GM19351 (cell line): Measurements from ENCODE around the gene ZNF750.

Experiments used
- ATAC-seq: cut with Tn5 transposase; IDR thresholded peaks from one replicate; pipeline ENCODE4 v1.9.1; 2021; ENCODE audit warnings: mild to moderate bottlenecking, moderate library complexity; ENCODE audit not compliant: unreplicated experiment

ZNF750 gene

DNA sequence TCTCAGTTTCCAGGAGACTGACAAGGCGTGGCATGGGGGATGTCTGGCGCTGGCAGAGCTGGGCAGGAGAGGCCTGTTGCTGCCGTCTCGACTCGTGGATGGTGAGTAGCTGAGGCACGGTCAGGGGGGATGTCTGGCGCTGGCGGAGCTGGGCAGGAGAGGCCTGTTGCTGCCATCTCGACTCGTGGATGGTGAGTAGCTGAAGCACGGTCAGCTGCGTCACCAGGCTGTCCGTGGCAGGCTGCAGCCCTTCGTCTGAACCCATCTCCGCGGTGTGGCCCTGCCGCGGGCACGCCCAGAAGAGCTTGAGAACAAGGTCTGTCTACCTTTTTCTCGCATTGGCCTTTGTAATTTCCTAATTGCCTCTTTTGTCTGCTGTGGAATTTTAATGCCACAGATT, 25.0 kb downstream of the ZNF750 start:
- no peak for ATAC-seq

DNA sequence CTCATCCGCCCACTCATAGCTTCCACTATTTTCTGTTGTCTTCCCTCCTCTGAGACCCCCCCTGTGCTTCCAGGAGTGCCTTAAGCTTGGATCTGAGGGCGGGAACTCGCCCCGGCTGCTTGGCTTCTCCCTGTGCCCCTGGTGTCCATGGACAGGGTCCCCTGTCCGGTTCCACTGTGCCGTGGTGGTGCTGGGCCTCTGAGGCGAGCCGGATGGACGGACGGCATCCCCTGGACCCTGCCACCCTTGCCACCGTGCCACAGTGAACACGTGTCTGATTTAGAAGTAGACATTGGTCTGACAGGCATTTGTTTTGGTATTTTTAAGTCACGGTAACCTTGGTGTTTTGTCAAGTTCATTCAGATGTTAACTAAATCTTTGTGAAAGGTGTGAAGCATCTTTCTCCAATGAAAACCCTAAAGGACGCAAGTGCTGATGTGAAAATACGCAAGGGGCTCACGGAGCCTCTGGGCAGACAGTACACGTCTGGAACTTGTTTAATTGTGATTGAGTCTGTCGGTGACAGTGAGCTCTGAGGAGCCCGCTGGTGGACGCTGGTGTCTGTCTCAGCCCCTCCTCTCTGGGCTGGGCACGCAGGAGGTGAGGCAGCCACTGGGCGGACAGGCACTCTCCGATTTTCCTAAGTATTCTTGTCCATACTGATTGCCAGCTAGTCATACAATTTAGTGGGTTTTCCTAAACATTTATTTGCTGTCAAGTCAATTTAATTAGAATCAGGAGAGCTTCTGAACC, 26.3 kb downstream of the ZNF750 start:
- no peak for ATAC-seq

DNA sequence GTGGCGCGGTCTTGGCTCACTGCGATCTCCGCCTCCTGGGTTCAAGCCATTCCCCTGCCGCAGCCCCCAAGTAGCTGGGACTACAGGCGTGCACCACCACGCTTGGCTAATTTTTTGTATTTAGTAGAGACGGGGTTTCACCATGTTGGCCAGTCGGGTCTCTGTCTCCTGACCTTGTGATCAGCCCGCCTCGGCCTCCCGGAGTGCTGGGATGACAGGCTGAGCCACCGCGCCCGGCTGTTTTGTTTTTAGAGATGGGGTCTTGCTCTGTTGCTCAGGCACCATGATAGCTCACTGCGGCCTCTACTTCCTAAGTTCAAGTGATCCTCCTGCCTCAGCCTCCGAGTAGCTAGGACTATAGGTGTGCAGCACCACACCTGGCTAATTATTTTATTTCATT, 27.2 kb downstream of the ZNF750 start:
- ATAC-seq = no peak

DNA sequence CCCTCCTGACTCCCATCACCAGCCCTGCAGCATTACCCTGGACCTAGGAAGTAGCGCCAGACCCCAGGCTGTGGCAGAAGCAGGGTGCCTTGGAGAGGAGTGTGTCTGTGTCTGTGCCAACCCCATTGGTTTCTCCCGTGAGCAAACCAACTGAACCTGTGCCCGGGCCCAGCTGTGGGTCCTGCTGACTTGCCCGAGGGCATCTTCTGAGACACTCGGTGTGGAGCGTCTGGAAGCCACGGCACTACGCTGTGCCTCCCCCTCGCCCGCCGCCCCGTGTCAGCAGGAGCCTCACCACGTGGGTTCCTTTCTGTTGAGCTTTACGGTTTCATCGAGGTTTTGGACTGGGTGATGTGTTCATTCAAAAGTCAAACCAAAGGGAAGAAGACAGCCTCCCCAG, 27.8 kb downstream of the ZNF750 start:
- no peak for ATAC-seq

DNA sequence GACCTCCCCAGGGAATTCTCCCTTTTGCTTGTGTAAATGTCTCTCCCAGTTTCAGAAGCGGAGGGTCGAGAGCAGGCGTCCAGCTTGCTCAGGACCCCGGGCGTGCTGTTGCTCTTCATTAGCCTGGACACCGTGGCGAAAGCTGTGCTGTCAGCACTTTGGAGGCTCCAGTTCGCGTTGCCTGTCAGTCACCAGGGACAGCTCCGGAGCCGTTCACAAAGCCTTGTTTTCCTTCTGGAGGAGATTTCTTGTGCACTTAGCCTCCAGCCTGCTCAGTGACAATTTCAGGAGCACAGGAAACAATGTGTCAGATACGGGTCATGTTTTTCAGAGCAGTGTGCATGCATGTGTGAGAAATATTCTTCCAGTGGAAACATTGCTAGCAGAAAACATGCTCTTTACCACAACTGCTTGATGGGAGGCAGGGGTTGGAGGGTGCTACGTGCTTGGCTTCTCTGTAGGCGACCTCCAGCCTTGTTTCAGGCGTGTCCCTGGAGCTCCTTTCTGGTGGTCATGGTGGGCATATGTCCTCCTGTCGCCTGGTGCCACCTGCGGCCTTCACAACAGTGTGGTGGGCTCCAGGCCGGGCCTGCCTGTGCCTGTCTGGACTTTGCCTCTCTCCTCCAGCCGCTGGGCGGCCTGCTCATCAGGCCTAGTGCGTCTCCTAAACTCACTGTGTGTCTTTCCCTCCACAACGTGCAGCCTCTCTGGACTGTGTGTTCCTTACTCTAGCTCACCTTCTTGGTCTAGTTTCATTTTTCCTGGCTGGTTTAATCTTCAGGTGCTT, 29.0 kb downstream of the ZNF750 start:
- no peak for ATAC-seq

DNA sequence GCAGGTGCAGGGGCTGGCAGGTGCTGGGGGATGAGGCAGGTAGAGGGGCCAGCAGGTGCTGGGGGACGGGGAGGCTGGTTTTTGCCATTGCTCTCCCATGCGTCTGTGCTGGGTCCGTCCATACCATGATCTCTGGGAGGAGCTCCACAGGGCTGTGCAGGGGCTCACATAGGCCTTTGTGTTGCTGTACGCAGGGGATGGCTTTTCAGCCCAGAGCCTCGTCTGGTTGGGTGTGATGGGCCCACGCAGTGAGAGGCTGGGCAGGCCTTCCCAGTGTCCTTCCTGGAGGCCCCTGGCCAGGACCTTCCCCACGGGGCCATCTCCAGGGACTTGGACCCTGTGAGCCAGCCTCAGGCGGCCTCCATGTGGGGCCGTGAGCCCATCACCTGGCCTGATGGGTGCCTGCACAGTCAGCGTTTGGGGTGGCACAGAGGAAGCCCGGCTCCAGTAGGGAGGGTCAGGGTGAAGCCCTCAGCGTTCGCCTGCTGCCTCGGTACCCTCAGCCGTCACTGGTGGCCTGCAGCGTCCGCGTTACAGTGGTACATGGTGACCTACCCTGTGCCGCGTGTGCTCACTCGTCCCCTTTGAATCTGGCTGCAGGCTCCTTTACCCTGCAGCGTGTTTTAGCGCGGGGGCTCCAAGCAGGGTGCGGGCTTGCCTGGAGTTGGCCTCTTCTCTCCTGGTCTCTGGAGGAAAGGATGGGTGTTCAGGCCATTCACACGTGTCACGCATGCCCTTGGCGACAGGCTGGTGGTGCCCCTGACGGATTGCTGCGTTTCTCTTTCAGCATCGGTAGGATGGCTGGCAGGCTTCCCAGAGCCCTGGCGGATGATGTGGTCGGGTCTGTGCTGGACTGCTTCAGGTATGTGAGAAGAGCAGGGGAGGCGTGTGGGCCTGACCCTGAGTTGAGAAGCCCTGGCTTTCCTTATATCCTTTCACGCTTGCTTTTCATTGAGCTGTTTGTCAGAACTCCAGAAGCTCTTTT, 30.6 kb downstream of the ZNF750 start:
- ATAC-seq = no peak

DNA sequence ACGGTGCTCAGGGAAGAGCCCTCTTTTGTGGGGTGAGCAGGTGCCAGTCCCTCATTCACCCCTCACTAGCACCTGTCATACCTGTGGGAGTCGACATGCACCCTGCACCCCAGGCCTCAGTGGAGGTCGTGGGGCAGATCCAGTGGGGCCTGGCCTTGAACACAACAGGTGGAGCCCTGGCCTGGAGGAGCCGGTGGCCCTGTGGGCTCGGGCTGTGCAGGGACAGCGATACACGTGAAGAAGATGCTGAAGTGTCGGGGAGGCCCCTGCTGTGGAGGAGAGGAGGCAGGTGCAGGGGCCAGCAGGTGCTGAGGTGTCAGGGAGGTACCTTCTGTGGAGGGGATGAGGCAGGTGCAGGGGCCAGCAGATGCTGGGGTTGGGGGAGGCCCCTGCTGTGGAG, 31.8 kb downstream of the ZNF750 start:
- no peak for ATAC-seq

DNA sequence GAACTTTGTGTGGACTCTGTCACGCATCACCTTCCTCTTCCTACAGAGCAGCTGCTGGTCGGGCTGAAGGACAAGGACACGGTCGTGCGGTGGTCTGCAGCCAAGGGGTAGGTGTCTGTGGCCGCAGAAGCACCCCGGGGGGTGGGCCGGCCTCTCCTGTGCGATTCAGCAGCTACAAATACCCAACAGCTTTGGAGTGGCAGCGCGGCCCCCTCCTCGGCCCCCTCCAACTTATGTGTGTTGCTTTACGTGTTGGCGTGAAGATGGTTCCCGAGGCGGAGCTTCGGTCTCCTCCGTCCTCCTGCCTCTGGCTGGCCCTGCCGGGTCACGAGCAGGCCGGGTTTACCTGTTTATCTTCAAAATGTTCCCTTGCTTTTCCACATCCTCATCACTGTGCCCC, 32.3 kb downstream of the ZNF750 start:
- no peak for ATAC-seq

DNA sequence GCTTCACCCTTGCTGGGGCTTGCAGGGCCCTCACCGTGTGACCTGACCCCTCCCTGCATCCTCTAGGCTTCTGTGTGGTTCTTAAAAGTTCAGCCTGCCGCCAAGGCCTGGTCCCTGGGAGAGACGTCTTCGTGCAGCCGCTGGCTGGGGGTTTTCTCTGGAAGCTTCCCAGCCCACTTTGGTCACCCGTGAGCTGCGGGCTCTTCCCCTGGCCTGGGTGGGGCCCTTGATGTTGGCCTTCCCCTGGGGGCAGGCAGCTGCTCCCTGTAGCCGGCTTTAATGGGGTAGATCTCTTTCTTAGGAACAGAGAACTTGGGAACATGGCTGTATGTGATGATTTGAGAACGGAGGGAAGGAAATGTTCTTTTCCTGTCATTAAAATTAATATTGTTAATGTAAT, 32.7 kb downstream of the ZNF750 start:
- no peak for ATAC-seq

DNA sequence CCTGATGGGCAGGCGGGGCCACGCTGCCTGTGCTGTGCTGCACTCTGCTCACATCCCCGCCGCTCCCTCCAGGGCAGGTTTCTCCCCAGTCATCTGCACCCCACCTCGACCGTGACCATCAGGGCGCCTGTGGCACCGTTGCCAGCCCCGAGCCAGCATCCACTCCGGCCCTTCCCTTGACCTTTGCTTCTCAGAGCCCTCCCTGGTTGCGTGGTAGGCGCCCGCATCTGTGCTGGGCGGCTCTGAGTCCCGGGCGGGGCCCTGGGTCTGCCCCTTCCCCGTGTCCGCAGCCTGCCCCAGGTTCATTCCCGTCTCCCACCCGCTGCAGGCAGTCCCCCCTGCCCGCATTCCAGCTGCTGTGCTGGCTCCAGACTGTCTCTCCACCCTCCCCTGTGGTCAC, 33.2 kb downstream of the ZNF750 start:
- ATAC-seq = no peak

DNA sequence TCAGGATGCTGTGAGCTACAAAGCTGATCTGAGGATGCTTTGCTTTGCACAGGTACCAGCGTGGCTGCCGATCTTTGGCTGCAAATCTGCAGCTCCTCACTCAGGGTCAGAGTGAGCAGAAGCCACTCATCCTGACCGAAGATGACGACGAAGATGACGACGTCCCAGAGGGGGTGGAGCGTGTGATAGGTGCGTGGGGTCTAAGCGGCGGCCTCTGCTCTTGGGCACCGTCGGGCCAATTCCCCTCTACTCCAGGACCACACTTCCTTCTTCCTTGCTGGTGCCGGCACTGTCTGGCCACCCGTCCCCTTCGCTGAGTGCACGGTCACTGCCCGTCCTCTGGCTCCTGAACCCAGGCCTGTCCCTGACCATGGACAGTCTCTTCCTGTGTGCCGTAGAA, 34.0 kb downstream of the ZNF750 start:
- ATAC-seq = no peak

DNA sequence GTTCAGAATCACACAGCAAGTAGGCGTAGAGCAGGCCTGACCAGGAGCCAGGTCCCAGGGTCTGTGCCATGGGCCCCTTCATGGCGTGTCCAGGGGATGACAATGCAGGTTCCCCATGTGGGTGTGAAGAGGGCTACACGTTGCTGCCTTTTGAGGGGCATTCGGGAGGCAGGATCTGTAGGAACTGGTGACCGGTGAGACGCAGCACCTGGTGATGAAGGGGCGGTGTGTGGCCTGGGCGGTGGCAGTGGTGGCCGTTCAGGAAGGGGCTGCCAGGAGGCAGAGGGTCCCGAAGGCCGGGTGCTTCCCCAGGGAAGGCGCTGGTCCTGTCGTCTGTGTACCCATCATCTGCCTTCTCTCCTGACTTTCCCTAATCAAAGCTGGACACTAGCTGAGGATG, 34.6 kb downstream of the ZNF750 start:
- ATAC-seq = no peak

DNA sequence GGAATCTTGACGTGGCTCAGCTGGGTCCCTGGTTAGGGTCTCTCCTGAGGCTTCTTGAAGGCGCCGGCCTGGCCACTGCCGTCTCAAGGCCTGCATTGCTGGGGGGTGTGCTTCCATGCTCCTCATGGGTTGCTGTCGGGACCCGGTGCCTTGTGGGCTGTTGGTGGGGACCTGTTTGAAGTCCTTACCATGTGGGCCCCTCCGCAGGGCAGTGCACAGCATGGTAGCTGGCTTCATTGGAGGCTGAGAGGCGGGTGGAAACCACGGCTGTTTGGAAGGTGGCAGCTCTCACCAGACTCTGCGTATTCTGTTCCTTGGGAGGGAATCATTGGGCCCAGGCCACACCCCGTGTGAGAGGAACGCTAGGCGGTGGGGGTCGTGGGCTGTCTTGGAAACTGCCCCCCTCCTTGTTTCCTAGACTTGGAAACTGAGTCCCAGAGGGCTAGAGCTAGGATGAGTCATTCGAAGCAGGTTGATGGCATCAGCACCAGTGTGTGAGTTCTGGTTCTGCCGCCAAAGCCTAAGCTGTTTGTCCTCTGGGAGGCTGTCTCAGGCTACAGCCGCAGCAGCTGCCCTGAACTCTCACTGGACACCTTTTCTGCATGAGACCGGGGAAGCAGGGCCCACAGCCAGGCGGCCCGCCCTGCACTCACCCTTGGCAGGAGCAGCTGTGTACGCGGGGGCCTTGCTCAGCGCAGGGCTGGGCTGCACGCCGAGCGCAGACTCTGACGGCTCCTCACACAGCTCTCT, 35.2 kb downstream of the ZNF750 start:
- no peak for ATAC-seq

DNA sequence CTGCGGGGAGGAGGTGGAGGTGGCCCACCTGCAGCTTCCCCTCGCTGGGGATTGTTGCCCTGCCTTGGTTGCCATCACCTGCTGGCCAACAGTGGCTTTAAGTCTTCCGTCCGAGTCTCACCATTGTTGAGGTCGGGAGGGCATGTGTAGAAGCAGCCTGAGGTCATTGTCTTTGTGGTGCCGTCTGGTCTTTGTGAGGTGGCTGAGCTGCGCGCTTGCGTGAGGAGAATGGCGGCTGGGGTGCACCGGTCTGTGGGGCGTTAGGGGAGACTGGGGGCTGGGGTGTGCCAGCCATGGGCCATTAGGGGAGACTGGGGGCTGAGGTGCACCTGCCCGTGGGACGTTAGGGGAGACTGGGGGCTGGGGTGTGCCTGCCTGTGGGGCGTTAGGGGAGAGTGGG, 36.2 kb downstream of the ZNF750 start:
- ATAC-seq = no peak

DNA sequence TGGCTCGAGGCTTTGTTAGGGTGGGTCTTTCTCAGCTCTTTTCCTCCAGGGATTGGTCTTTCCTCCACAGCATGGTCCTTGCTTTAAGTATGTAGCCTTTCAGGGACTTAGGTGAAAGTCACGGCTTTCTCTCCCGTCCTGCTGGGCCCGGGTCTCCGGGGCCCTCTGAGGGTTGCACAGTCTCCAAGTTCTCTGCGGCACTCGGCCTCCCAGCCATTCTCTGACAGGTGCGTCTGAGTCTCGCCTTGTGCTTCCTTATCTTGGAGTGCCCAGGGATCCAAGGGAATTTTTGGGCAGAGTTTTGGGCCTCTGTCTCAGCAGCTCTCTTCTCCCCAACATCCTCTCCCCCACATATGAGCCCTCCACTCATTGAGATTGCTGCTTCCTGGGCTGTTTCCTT, 36.6 kb downstream of the ZNF750 start:
- ATAC-seq = no peak

DNA sequence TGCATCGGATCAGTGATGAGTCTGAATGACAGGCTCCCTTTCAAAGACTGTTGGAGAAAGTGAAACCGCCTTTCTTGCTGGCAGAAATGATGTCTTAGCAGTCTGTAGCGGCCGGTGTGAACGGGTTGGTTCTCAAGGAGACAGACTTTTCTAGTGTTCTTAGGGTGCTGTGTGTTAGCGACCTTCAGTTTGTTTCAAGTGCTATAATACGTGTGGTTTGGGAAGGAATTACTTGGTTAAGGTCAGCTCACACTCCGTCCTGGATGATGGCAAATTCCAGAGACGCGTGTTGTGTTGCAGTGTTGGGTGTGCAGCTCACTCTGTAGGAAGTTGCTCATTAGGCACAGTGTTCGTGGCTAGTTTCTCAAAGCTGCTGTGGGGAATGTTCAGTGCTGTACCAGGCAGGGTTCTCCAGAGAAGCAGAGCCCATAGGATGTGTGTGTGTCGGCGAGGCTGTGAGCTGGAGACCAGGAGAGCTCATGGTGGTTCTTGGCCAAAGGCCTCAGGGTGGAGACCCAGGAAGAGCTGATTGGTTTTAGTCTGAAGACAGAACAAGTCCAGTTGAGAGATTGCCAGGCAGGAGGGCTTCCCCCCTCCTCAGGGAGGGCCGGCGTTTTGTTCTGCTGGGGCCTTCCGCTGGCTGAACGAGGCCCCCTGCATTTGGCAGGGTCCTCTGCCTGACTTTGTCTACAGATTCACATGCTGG, 37.6 kb downstream of the ZNF750 start:
- ATAC-seq = no peak

DNA sequence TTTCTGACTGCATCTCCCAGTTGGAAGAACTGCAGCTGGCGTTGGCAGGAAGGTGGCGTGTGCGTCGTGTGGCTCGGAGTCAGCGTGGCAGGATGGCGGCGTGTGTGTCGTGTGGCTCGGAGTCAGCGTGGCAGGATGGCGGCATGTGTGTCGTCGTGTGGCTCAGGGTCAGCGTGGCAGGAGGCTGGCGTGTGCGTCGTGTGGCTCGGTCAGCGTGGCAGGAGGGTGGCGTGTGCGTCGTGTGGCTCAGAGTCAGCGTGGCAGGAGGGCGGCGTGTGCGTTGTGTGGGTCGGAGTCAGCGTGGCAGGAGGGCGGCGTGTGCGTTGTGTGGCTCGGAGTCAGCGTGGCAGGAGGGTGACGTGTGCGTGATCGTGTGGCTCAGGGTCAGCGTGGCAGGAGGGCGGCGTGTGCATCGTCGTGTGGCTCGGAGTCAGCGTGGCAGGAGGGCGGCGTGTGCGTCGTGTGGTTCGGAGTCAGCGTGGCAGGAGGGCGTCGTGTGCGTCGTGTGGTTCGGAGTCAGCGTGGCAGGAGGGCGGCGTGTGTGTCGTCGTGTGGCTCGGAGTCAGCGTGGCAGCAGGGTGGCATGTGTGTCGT, 38.3 kb downstream of the ZNF750 start:
- ATAC-seq = no peak

DNA sequence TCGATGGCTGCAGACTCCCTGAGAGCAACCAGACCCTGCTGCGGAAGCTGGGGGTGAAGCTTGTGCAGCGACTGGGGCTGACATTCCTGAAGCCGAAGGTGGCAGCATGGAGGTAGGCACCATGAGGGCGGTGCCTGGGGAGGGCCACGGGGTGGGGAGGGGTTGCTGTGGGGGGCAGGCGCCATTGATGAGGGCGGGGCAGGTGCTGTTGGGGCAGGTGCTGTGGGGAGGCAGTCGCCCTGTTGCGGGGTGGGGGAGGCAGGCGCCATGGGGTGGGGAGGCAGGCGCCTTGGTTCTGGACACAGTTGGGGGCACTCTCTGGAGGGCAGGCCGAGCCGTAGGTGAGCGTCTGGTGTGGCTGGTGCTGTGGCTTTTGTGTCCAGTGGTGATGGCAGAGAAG, 38.9 kb downstream of the ZNF750 start:
- ATAC-seq = no peak

DNA sequence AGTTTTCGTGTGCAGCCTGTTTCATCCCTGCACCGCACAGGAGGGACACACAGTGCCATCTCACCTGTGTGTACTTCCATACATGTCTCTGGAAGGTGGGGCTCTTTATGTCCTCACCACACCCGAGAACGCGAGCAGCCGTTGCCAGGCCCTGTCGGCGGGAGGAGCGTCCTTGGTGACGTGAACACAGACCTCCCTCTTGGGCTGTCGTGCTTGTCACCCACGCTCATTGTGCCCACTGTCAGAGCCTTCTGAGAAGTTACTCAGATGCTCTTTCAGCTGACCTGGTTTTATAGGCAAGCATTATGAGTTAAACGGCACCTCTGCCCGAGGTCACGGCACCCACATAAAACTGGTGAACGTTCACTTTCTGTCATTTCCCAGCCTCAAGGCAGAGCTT, 40.2 kb downstream of the ZNF750 start:
- no peak for ATAC-seq

DNA sequence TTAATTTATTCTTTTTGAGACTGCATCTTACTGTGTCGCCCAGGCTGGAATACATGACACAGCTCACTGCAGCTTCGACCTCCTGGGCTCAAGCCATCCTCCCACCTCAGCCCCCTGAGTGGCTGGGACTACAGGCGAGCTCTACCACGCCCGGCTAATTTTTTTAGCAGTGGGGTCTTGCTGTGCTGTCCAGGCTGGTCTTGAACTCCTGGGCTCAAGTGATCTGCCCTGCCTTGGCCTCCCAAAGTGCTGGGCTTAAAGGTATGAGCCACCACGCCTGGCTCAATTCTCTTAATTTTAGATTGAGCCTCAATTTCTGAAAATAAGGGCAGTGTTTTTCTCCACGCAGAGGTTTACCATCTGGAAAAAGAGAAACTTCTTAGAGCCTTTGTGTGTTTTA, 41.1 kb downstream of the ZNF750 start:
- no peak for ATAC-seq
